ENCODE results near the gene MCTS1. TPM values are rescaled to one million over a fixed set of nuclear protein-coding genes. Genes with fewer than 3 reads are reported as not detected.

The MCTS1 gene
- total and polyA plus RNA-seq, 2 experiments from 2014 or later = 33.0 to 58.2 TPM

- TF ChIP-seq, protein P1, sequence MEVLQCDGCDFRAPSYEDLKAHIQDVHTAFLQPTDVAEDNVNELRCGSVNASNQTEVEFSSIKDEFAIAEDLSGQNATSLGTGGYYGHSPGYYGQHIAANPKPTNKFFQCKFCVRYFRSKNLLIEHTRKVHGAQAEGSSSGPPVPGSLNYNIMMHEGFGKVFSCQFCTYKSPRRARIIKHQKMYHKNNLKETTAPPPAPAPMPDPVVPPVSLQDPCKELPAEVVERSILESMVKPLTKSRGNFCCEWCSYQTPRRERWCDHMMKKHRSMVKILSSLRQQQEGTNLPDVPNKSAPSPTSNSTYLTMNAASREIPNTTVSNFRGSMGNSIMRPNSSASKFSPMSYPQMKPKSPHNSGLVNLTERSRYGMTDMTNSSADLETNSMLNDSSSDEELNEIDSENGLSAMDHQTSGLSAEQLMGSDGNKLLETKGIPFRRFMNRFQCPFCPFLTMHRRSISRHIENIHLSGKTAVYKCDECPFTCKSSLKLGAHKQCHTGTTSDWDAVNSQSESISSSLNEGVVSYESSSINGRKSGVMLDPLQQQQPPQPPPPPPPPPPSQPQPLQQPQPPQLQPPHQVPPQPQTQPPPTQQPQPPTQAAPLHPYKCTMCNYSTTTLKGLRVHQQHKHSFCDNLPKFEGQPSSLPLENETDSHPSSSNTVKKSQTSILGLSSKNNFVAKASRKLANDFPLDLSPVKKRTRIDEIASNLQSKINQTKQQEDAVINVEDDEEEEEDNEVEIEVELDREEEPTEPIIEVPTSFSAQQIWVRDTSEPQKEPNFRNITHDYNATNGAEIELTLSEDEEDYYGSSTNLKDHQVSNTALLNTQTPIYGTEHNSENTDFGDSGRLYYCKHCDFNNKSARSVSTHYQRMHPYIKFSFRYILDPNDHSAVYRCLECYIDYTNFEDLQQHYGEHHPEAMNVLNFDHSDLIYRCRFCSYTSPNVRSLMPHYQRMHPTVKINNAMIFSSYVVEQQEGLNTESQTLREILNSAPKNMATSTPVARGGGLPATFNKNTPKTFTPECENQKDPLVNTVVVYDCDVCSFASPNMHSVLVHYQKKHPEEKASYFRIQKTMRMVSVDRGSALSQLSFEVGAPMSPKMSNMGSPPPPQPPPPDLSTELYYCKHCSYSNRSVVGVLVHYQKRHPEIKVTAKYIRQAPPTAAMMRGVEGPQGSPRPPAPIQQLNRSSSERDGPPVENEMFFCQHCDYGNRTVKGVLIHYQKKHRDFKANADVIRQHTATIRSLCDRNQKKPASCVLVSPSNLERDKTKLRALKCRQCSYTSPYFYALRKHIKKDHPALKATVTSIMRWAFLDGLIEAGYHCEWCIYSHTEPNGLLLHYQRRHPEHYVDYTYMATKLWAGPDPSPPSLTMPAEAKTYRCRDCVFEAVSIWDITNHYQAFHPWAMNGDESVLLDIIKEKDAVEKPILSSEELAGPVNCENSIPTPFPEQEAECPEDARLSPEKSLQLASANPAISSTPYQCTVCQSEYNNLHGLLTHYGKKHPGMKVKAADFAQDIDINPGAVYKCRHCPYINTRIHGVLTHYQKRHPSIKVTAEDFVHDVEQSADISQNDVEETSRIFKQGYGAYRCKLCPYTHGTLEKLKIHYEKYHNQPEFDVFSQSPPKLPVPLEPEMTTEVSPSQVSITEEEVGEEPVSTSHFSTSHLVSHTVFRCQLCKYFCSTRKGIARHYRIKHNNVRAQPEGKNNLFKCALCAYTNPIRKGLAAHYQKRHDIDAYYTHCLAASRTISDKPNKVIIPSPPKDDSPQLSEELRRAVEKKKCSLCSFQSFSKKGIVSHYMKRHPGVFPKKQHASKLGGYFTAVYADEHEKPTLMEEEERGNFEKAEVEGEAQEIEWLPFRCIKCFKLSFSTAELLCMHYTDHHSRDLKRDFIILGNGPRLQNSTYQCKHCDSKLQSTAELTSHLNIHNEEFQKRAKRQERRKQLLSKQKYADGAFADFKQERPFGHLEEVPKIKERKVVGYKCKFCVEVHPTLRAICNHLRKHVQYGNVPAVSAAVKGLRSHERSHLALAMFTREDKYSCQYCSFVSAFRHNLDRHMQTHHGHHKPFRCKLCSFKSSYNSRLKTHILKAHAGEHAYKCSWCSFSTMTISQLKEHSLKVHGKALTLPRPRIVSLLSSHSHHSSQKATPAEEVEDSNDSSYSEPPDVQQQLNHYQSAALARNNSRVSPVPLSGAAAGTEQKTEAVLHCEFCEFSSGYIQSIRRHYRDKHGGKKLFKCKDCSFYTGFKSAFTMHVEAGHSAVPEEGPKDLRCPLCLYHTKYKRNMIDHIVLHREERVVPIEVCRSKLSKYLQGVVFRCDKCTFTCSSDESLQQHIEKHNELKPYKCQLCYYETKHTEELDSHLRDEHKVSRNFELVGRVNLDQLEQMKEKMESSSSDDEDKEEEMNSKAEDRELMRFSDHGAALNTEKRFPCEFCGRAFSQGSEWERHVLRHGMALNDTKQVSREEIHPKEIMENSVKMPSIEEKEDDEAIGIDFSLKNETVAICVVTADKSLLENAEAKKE (CRISPR knock-in tag; IDR thresholded peaks at IDR 0.05) = no peak
- TF ChIP-seq CREB1 (CRISPR knock-in tag; IDR thresholded peaks at IDR 0.05; ENCODE audit: low read depth) (no peak), NANOG (IDR thresholded peaks at IDR 0.05; ENCODE audit: borderline replicate concordance) (no peak), ZNF331 (CRISPR knock-in tag; IDR thresholded peaks at IDR 0.05; ENCODE audit: low read depth) (no peak), JUNB (IDR thresholded peaks at IDR 0.05; ENCODE audit: unreplicated experiment) (no peak)
Measured at GRCh38 chrX:120614816-120615215, 10.9 kb downstream of the MCTS1 start (continued).

DNA sequence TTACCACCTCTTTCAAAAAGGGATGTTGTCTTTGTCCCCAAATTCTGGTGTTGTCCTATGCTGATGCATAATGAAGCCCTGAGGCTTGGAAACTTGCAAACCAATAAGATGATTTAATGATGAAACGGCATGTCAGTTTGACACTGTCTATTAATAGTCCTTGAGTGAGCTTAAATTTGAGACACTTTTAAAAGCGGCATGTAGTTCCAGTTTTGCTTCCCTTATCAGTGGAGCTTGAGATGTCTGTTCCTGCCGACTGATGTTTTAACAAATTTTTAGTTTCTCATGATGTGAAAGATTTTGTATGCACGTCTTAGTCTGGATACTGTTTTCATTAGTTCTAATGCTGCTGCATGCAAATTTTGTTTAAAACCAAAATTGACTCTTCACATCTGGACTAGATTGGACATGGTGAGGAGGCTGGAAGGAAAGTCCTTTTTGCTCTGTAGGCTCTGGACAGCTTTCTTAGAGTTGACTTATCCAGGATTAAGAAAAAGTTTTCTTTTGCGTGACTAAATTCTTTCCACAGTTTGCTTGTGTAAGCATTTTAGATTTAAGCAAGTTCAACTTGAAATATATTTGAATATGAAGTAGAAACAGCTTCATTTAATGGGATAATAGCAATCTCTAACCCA is 14.2 kb downstream of the MCTS1 start:
- no peaks in the 10 kb centered on the region for H3K27me3 Mint-ChIP-seq (ENCODE audit: insufficient read depth, low read depth, poor library complexity)
- no peak overlapping the region for H3K27ac ChIP-seq (ENCODE audit: low read depth)

More for the DNA sequence above, 14.2 kb downstream of the MCTS1 start:
- no peak overlapping the region for H3K4me3 Mint-ChIP-seq
- Histone ChIP-seq H3K4me1 (ENCODE audit: insufficient read depth) (no peaks in the 10 kb centered on the region), H3F3A (replicated peaks; ENCODE audit: low read depth) (no peaks in the 10 kb centered on the region), H3K4me3 (no peak overlapping the region), H3K79me2 (replicated peaks; ENCODE audit: insufficient read depth) (no peaks in the 10 kb centered on the region), H3K27me3 (ENCODE audit: insufficient read depth) (no peaks in the 10 kb centered on the region), H3K4me2 (no peak overlapping the region), H4K20me1 (replicated peaks; ENCODE audit: insufficient read depth) (no peaks in the 10 kb centered on the region), H3K36me3 (ENCODE audit: insufficient read depth) (no peaks in the 10 kb centered on the region), H2AFZ (no peak overlapping the region), H3K9me2 (ENCODE audit: insufficient read depth) (no peaks in the 10 kb centered on the region)
- DNase-seq (ENCODE audit: low spot score) (no peak), ATAC-seq (no peak)
- H3K27ac Mint-ChIP-seq = no peak overlapping the region
- H3K9me3 Mint-ChIP-seq = no peaks in the 10 kb centered on the region
- no peaks in the 10 kb centered on the region for H3K4me1 Mint-ChIP-seq
- no peak for TF ChIP-seq NANOG (IDR thresholded peaks at IDR 0.05; ENCODE audit: borderline replicate concordance)
- no peak for TF ChIP-seq EZH2phosphoT487 (IDR thresholded peaks at IDR 0.05; ENCODE audit: unreplicated experiment)
- no peak for TF ChIP-seq EZH2 (IDR thresholded peaks at IDR 0.05; ENCODE audit: low read depth, unreplicated experiment)
- H3K36me3 Mint-ChIP-seq (ENCODE audit: low read depth) = peaks cover 4% of the 10 kb centered on the region; the same call in 1 of the 3 replicates
